SHP77 (cell line): ENCODE data around the gene CRACR2B.
A peak's percentile ranks its signal among the peaks of the same experiment; 100 is the strongest.

Experiments
- DNase-seq, 2 experiments: peaks; one replicate each; lab custom pipeline; 2025; lab: John Stamatoyannopoulos, UW

CRACR2B gene

GRCh38 chr11:810040-810567, 17.6 kb upstream of the CRACR2B start:
- no peak for DNase-seq

- DNase-seq = no peak
These were observed 16.1 kb upstream of the CRACR2B start for GRCh38 chr11:811446-812245.

- DNase-seq = no peak
These were observed 15.3 kb upstream of the CRACR2B start for GRCh38 chr11:812390-812789.

- no peak for DNase-seq
These were observed 14.7 kb upstream of the CRACR2B start for GRCh38 chr11:813072-813455.

GRCh38 chr11:813456-814096, 14.1 kb upstream of the CRACR2B start:
- no peak for DNase-seq

GRCh38 chr11:815675-816432, 11.9 kb upstream of the CRACR2B start:
- no peak for DNase-seq

GRCh38 chr11:816433-816779, 11.3 kb upstream of the CRACR2B start:
- DNase-seq = no peak

- no peak for DNase-seq
These were observed 9.2 kb upstream of the CRACR2B start, which contains the start of gene PNPLA2 for GRCh38 chr11:818396-819128. TSS of gene PNPLA2 (plus strand) at chr11:818914. CDS start at chr11:819719, 805 bp downstream.

- DNase-seq = peak in 1 of 2 experiments; percentile 52
These were observed 8.4 kb upstream of the CRACR2B start for GRCh38 chr11:819129-819931.

GRCh38 chr11:819943-820649, 7.6 kb upstream of the CRACR2B start:
- peak in 1 of 2 experiments; percentile 48 for DNase-seq

- DNase-seq = no peak
These were observed 6.8 kb upstream of the CRACR2B start for GRCh38 chr11:820655-821511.

GRCh38 chr11:821512-822371, 6.0 kb upstream of the CRACR2B start:
- no peak for DNase-seq

GRCh38 chr11:823441-824291, 4.1 kb upstream of the CRACR2B start:
- DNase-seq = no peak

- DNase-seq = peak; percentile 58 to 71
These were observed 3.3 kb upstream of the CRACR2B start for GRCh38 chr11:824292-824880.

- DNase-seq = no peak
These were observed 2.8 kb upstream of the CRACR2B start for GRCh38 chr11:824942-825341.

- DNase-seq = no peak
These were observed 2.1 kb upstream of the CRACR2B start for GRCh38 chr11:825366-826226.
